Osteocyte (in vitro differentiated cells): ENCODE measurements around the gene PLK5. TPM values are rescaled to one million over a fixed set of nuclear protein-coding genes. Genes with fewer than 3 reads are reported as not detected.

Source experiments
- DNase-seq: peaks from one replicate; pipeline ENCODE4 v3.0.0; 2021; ENCODE audit warnings: mixed read lengths; ENCODE audit not compliant: unreplicated experiment; ENCODE audit errors: extremely low spot score
- H3K27ac Mint-ChIP-seq: one replicate; pipeline ENCODE4 v1.8.0; 2021; ENCODE audit warnings: mild to moderate bottlenecking, mixed read lengths; ENCODE audit not compliant: unreplicated experiment
- H3K27me3 Mint-ChIP-seq: one replicate; pipeline ENCODE4 v1.8.0; 2021; ENCODE audit warnings: mixed read lengths; ENCODE audit not compliant: unreplicated experiment
- H3K36me3 Mint-ChIP-seq: one replicate; pipeline ENCODE4 v1.8.0; 2021; ENCODE audit warnings: mixed read lengths; ENCODE audit not compliant: unreplicated experiment
- H3K4me1 Mint-ChIP-seq: one replicate; pipeline ENCODE4 v1.8.0; 2021; ENCODE audit warnings: mixed read lengths; ENCODE audit not compliant: unreplicated experiment
- H3K4me3 Mint-ChIP-seq: one replicate; pipeline ENCODE4 v1.8.0; 2021; ENCODE audit warnings: mild to moderate bottlenecking, moderate library complexity, mixed read lengths; ENCODE audit not compliant: unreplicated experiment
- H3K9me3 Mint-ChIP-seq: one replicate; pipeline ENCODE4 v1.8.0; 2021; ENCODE audit warnings: mixed read lengths; ENCODE audit not compliant: unreplicated experiment
- total RNA-seq: library from RNA; stranded (reverse); gene quantifications from 2 replicates; pipeline ENCODE4 v1.2.1, GENCODE V29; 2021
- TF ChIP-seq, protein P1 (sequence below): fragments of 200-600 bp; sonication (generic); IDR thresholded peaks from 2 replicates; pipeline ENCODE4 v1.5.0; 2021; ENCODE audit warnings: antibody characterized with exemption, mild to moderate bottlenecking, moderate library complexity

PLK5 gene
- total RNA-seq, 1 donor from 2014 or later = 0.54 TPM

- Mint-ChIP-seq H3K27ac (no peak overlapping the region), H3K36me3 (peaks cover 2% of the 10 kb centered on the region), H3K9me3 (no peaks in the 10 kb centered on the region), H3K4me3 (no peak overlapping the region), H3K27me3 (peaks cover 4% of the 10 kb centered on the region), H3K4me1 (peaks cover 8% of the 10 kb centered on the region)
- TF ChIP-seq, protein P1, sequence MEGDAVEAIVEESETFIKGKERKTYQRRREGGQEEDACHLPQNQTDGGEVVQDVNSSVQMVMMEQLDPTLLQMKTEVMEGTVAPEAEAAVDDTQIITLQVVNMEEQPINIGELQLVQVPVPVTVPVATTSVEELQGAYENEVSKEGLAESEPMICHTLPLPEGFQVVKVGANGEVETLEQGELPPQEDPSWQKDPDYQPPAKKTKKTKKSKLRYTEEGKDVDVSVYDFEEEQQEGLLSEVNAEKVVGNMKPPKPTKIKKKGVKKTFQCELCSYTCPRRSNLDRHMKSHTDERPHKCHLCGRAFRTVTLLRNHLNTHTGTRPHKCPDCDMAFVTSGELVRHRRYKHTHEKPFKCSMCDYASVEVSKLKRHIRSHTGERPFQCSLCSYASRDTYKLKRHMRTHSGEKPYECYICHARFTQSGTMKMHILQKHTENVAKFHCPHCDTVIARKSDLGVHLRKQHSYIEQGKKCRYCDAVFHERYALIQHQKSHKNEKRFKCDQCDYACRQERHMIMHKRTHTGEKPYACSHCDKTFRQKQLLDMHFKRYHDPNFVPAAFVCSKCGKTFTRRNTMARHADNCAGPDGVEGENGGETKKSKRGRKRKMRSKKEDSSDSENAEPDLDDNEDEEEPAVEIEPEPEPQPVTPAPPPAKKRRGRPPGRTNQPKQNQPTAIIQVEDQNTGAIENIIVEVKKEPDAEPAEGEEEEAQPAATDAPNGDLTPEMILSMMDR = no peak
- no peak for DNase-seq
Observed at GRCh38 chr19:1574354-1575136, 50.7 kb downstream of the PLK5 start.

GRCh38 chr19:1575323-1576241 lies 51.7 kb downstream of the PLK5 start:
- Mint-ChIP-seq H3K27ac (no peak overlapping the region), H3K36me3 (peaks cover 9% of the 10 kb centered on the region), H3K4me3 (no peak overlapping the region), H3K9me3 (no peaks in the 10 kb centered on the region), H3K27me3 (no peaks in the 10 kb centered on the region), H3K4me1 (peaks cover 3% of the 10 kb centered on the region)
- TF ChIP-seq, protein P1 = no peak
- DNase-seq = no peak

DNA sequence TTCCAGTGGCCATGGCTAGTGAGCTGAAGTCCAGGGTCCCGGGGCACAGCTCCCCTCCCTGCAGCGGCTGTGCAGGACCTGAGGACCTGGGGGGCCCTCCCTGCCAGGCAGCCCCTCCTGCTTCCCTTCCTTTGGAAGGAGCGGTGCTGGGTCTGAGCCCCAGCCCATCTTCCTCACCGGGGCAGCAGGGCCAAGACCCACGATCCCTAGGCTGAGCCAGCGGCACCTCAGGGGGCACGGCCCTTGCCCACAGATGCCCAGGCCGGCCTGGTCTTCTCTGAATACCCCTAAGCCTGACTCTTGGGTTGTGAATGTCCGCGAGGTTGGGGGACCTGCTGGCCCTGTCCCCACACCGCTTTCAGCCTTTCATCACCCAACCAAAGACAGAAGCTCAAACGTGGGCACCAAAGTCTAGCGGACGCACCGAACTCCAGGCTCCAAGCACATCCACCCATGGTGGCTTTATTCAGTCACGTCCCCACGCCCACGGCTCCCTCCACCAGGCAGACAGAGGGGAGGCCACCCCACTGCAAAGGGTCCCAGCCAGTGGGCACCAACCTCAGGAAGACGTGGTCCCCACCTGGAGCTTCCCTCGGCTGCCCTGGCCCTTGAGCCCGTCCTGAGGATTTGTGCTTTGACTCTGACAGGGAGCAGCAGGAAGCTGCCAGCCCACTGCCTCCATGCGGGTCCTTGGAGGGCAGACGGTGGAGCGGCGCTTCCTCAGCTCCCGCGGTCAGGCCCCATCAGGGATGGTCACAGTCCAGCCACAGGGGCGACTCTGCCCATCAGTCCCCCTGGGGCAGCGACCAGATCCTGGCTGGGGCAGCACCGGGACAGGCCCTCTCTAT lies 52.6 kb downstream of the PLK5 start:
- TF ChIP-seq, protein P1 = no peak

GRCh38 chr19:1577090-1577928 lies 53.4 kb downstream of the PLK5 start:
- no peaks in the 10 kb centered on the region for H3K9me3 Mint-ChIP-seq
- no peak overlapping the region for H3K4me3 Mint-ChIP-seq
- DNase-seq = no peak
- H3K27ac Mint-ChIP-seq = no peak overlapping the region
- peaks cover 3% of the 10 kb centered on the region for H3K4me1 Mint-ChIP-seq
- TF ChIP-seq, protein P1 = no peak
- no peaks in the 10 kb centered on the region for H3K27me3 Mint-ChIP-seq
- H3K36me3 Mint-ChIP-seq = peaks cover 12% of the 10 kb centered on the region

More for the DNA sequence above, 52.6 kb downstream of the PLK5 start:
- H3K36me3 Mint-ChIP-seq = peaks cover 12% of the 10 kb centered on the region
- no peak for DNase-seq
- H3K4me1 Mint-ChIP-seq = peaks cover 3% of the 10 kb centered on the region
- H3K4me3 Mint-ChIP-seq = no peak overlapping the region
- H3K27me3 Mint-ChIP-seq = no peaks in the 10 kb centered on the region
- H3K9me3 Mint-ChIP-seq = no peaks in the 10 kb centered on the region
- no peak overlapping the region for H3K27ac Mint-ChIP-seq
